ENCODE results near the gene ARID1B. TPM values are rescaled to one million over a fixed set of nuclear protein-coding genes. Genes with fewer than 3 reads are reported as not detected.

Gene ARID1B
- total and polyA plus RNA-seq, 4 donors, result 7.0 to 49.0 (median 24.2) TPM

DNA sequence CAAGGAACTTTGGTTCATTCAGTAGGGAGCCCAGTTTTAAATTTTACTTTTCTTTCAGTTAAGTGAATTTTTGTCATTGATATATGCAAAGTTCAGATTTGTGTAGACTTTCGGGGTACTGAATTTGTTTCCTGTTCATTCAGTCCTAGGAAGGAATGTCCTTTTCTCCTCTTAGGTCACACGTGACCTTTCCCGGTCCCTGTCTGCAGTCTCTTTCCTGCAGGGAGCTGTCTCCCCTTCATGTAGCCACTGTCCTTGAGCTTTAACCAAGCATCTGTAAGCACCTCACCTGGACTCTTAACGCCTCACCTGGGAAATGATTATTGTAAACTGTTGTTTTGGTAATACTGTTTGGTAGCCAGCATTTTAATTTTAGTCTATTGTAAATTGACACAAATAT lies 190.7 kb downstream of the ARID1B start:
- peaks cover 1 to 30% (median 14%) of the 10 kb centered on the region in 4 donors for H3K4me1 ChIP-seq (ENCODE audit: control insufficient read depth in 4 of 4, insufficient read depth in 4 of 4, low read length in 3 of 4)
- DNase-seq (ENCODE audit: low spot score), result no peak
- 86% methylated on average over 4 of the region's 4 CpGs for WGBS

More for the DNA sequence above, 190.7 kb downstream of the ARID1B start:
- no peaks in the 10 kb centered on the region for H3K9me3 ChIP-seq (ENCODE audit: control insufficient read depth in 4 of 4, low read length in 3 of 4)
- no peak for TF ChIP-seq FOXA1 (IDR thresholded peaks at IDR 0.05)
- no peak for TF ChIP-seq HNF4G (IDR thresholded peaks at IDR 0.05)
- TF ChIP-seq RXRA (IDR thresholded peaks at IDR 0.05), result no peak
- no peak for TF ChIP-seq SP1 (IDR thresholded peaks at IDR 0.05)
- TF ChIP-seq, protein P1, sequence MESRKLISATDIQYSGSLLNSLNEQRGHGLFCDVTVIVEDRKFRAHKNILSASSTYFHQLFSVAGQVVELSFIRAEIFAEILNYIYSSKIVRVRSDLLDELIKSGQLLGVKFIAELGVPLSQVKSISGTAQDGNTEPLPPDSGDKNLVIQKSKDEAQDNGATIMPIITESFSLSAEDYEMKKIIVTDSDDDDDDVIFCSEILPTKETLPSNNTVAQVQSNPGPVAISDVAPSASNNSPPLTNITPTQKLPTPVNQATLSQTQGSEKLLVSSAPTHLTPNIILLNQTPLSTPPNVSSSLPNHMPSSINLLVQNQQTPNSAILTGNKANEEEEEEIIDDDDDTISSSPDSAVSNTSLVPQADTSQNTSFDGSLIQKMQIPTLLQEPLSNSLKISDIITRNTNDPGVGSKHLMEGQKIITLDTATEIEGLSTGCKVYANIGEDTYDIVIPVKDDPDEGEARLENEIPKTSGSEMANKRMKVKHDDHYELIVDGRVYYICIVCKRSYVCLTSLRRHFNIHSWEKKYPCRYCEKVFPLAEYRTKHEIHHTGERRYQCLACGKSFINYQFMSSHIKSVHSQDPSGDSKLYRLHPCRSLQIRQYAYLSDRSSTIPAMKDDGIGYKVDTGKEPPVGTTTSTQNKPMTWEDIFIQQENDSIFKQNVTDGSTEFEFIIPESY (IDR thresholded peaks at IDR 0.05), result no peak
- no peak for TF ChIP-seq HNF4A (conservative IDR thresholded peaks at IDR 0.05)
- no peak for TF ChIP-seq NR2F2 (IDR thresholded peaks at IDR 0.05)
- no peak for TF ChIP-seq RAD21 (IDR thresholded peaks at IDR 0.05)
- no peak for TF ChIP-seq YY1 (IDR thresholded peaks at IDR 0.05)
- TF ChIP-seq, protein P2, sequence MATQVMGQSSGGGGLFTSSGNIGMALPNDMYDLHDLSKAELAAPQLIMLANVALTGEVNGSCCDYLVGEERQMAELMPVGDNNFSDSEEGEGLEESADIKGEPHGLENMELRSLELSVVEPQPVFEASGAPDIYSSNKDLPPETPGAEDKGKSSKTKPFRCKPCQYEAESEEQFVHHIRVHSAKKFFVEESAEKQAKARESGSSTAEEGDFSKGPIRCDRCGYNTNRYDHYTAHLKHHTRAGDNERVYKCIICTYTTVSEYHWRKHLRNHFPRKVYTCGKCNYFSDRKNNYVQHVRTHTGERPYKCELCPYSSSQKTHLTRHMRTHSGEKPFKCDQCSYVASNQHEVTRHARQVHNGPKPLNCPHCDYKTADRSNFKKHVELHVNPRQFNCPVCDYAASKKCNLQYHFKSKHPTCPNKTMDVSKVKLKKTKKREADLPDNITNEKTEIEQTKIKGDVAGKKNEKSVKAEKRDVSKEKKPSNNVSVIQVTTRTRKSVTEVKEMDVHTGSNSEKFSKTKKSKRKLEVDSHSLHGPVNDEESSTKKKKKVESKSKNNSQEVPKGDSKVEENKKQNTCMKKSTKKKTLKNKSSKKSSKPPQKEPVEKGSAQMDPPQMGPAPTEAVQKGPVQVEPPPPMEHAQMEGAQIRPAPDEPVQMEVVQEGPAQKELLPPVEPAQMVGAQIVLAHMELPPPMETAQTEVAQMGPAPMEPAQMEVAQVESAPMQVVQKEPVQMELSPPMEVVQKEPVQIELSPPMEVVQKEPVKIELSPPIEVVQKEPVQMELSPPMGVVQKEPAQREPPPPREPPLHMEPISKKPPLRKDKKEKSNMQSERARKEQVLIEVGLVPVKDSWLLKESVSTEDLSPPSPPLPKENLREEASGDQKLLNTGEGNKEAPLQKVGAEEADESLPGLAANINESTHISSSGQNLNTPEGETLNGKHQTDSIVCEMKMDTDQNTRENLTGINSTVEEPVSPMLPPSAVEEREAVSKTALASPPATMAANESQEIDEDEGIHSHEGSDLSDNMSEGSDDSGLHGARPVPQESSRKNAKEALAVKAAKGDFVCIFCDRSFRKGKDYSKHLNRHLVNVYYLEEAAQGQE (IDR thresholded peaks at IDR 0.05), result no peak
- TF ChIP-seq, protein P3, sequence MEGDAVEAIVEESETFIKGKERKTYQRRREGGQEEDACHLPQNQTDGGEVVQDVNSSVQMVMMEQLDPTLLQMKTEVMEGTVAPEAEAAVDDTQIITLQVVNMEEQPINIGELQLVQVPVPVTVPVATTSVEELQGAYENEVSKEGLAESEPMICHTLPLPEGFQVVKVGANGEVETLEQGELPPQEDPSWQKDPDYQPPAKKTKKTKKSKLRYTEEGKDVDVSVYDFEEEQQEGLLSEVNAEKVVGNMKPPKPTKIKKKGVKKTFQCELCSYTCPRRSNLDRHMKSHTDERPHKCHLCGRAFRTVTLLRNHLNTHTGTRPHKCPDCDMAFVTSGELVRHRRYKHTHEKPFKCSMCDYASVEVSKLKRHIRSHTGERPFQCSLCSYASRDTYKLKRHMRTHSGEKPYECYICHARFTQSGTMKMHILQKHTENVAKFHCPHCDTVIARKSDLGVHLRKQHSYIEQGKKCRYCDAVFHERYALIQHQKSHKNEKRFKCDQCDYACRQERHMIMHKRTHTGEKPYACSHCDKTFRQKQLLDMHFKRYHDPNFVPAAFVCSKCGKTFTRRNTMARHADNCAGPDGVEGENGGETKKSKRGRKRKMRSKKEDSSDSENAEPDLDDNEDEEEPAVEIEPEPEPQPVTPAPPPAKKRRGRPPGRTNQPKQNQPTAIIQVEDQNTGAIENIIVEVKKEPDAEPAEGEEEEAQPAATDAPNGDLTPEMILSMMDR (IDR thresholded peaks at IDR 0.05; ENCODE audit: low read depth, low read length, missing input control), result no peak
- TF ChIP-seq TAF1 (conservative IDR thresholded peaks at IDR 0.05), result no peak
- TF ChIP-seq, protein P4, sequence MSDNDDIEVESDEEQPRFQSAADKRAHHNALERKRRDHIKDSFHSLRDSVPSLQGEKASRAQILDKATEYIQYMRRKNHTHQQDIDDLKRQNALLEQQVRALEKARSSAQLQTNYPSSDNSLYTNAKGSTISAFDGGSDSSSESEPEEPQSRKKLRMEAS (IDR thresholded peaks at IDR 0.05), result no peak
- no peak for TF ChIP-seq JUND (IDR thresholded peaks at IDR 0.05)
- no peak for TF ChIP-seq EGR1 (IDR thresholded peaks at IDR 0.05; ENCODE audit: low read depth in 2 of 2)
- no peak for TF ChIP-seq FOXA2 (IDR thresholded peaks at IDR 0.05)
- no peak for TF ChIP-seq GABPA (IDR thresholded peaks at IDR 0.05 in 1 of 2, conservative IDR thresholded peaks at IDR 0.05 in 1 of 2)
- TF ChIP-seq, protein P5, sequence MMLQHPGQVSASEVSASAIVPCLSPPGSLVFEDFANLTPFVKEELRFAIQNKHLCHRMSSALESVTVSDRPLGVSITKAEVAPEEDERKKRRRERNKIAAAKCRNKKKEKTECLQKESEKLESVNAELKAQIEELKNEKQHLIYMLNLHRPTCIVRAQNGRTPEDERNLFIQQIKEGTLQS (IDR thresholded peaks at IDR 0.05), result no peak
- H3K27ac ChIP-seq (ENCODE audit: low read depth in 1 of 2, low read length in 2 of 2), result no peak overlapping the region
- H3K4me3 ChIP-seq (ENCODE audit: low read depth in 1 of 3, low read length in 3 of 3), result no peak overlapping the region
- H3K9ac ChIP-seq (ENCODE audit: low read depth in 1 of 2, low read length in 2 of 2), result no peak overlapping the region
- no peaks in the 10 kb centered on the region for H3K36me3 ChIP-seq (ENCODE audit: control insufficient read depth in 4 of 4, insufficient read depth in 3 of 4, low read depth in 1 of 4, low read length in 3 of 4)
- no peaks in the 10 kb centered on the region for H3K27me3 ChIP-seq (ENCODE audit: control insufficient read depth in 4 of 4, insufficient read depth in 4 of 4, low read length in 3 of 4)

All from liver (tissue), 9 donors.